Renal cortical epithelial cell (primary cell): ENCODE data around the gene ZNF761. TPM values are rescaled to one million over a fixed set of nuclear protein-coding genes. Genes with fewer than 3 reads are reported as not detected.
"Not testable (repeated sequence)": the region's sequence is repeated elsewhere in the genome, so short reads cannot be mapped to it uniquely, and the experiment has no call there.

ENCODE experiments used
- DNase-seq: peaks from one replicate; pipeline ENCODE4 v3.0.0-alpha.2; 2011; ENCODE audit warnings: low read depth
- total RNA-seq: library from RNA; depleted of rRNA; stranded (reverse); fragments of >200 nt; gene quantifications from 2 replicates; pipeline ENCODE4 v1.2.3, GENCODE V29; 2014

The ZNF761 gene
- total RNA-seq, 1 donor from 2014 or later, result 25.5 TPM

- DNase-seq, result not testable (repeated sequence)
Measured at GRCh38 chr19:53460131-53460721, 28.4 kb downstream of the ZNF761 start.

GRCh38 chr19:53461866-53462265, 30.1 kb downstream of the ZNF761 start:
- no peak for DNase-seq

GRCh38 chr19:53462861-53463260, 31.1 kb downstream of the ZNF761 start:
- no peak for DNase-seq

GRCh38 chr19:53463263-53463662, 31.5 kb downstream of the ZNF761 start:
- no peak for DNase-seq

- no peak for DNase-seq
Measured at GRCh38 chr19:53466726-53467484, 35.1 kb downstream of the ZNF761 start.

GRCh38 chr19:53467485-53468262, 35.9 kb downstream of the ZNF761 start, which contains the start of gene ZNF813:
Gene ZNF813 (plus strand): TSS chr19:53467733. CDS start chr19:53483823, 16,090 bp downstream.
- DNase-seq, result peak; percentile 56

- not testable (repeated sequence) for DNase-seq
Measured at GRCh38 chr19:53468628-53469027, 36.8 kb downstream of the ZNF761 start.

- no peak for DNase-seq
Measured at GRCh38 chr19:53471916-53472315, 40.1 kb downstream of the ZNF761 start.

GRCh38 chr19:53474832-53475231, 43.0 kb downstream of the ZNF761 start:
- not testable (repeated sequence) for DNase-seq

- DNase-seq, result not testable (repeated sequence)
Measured at GRCh38 chr19:53475470-53475869, 43.7 kb downstream of the ZNF761 start.

GRCh38 chr19:53483751-53484150, 52.0 kb downstream of the ZNF761 start:
- DNase-seq, result not testable (repeated sequence)

GRCh38 chr19:53485046-53486004, 53.5 kb downstream of the ZNF761 start:
- DNase-seq, result no peak

- DNase-seq, result no peak
Measured at GRCh38 chr19:53492153-53492552, 60.4 kb downstream of the ZNF761 start.

GRCh38 chr19:53497311-53498023, 65.7 kb downstream of the ZNF761 start:
- peak; percentile 49 for DNase-seq

- DNase-seq, result not testable (repeated sequence)
Measured at GRCh38 chr19:53498024-53498395, 66.2 kb downstream of the ZNF761 start.

GRCh38 chr19:53503151-53503550, 71.4 kb downstream of the ZNF761 start:
- not testable (repeated sequence) for DNase-seq

- not testable (repeated sequence) for DNase-seq
Measured at GRCh38 chr19:53503671-53504364, 72.0 kb downstream of the ZNF761 start.

GRCh38 chr19:53504365-53504703, 72.5 kb downstream of the ZNF761 start:
- not testable (repeated sequence) for DNase-seq

GRCh38 chr19:53504885-53505284, 73.1 kb downstream of the ZNF761 start:
- no peak for DNase-seq

- no peak for DNase-seq
Measured at GRCh38 chr19:53506728-53507127, 74.9 kb downstream of the ZNF761 start.
